ENCODE measurements around the gene ABCA3. TPM values are rescaled to one million over a fixed set of nuclear protein-coding genes. Genes with fewer than 3 reads are reported as not detected.

ABCA3 gene
- total RNA-seq, 1 donor from 2014 or later = 16.5 TPM

DNA sequence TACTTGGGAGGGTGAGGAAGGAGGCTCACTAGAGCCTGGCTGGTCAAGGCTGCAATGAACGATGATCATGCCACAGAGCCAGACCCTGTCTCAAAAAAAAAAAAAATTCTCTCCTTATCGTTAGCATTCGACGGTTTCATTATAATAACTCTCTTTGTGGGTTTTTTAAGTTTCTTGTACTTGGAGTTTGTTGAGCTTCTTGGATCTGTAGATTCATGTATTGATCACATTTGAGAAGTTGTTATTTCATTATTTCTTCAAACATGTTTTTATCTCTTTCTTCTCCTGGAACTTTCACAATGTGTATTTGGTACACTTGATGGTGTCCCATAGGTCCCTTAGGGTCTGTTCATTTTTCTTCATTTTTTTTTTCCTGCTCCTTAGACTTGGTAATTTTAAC, 16.8 kb upstream of the ABCA3 start:
- DNase-seq (ENCODE audit: low read depth) = no peak

DNA sequence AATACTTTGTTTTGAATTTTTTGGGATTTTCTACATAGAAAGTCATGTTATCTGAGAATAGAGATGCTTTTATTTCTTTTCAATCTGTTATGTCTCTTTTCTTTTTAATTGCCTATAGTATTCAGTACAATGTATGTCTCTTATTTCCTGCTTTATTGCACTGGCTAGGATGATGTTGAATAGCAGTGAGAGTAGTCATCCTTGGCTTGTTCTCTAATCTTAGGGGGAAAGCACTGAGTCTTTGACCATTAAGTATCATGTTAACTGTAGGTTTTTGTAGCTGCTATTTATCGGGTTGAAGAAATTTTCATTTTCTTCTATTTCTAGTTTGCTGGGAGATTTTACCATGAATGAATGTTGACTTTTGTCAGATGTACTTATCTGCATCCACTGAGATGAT, 10.0 kb upstream of the ABCA3 start:
- no peak for DNase-seq (ENCODE audit: low read depth)

- DNase-seq (ENCODE audit: low read depth) = no peak
Observed at GRCh38 chr16:2343211-2343610, 2.7 kb upstream of the ABCA3 start.

- DNase-seq (ENCODE audit: low read depth) = no peak
Observed at GRCh38 chr16:2341456-2342447, 1.2 kb upstream of the ABCA3 start.

DNA sequence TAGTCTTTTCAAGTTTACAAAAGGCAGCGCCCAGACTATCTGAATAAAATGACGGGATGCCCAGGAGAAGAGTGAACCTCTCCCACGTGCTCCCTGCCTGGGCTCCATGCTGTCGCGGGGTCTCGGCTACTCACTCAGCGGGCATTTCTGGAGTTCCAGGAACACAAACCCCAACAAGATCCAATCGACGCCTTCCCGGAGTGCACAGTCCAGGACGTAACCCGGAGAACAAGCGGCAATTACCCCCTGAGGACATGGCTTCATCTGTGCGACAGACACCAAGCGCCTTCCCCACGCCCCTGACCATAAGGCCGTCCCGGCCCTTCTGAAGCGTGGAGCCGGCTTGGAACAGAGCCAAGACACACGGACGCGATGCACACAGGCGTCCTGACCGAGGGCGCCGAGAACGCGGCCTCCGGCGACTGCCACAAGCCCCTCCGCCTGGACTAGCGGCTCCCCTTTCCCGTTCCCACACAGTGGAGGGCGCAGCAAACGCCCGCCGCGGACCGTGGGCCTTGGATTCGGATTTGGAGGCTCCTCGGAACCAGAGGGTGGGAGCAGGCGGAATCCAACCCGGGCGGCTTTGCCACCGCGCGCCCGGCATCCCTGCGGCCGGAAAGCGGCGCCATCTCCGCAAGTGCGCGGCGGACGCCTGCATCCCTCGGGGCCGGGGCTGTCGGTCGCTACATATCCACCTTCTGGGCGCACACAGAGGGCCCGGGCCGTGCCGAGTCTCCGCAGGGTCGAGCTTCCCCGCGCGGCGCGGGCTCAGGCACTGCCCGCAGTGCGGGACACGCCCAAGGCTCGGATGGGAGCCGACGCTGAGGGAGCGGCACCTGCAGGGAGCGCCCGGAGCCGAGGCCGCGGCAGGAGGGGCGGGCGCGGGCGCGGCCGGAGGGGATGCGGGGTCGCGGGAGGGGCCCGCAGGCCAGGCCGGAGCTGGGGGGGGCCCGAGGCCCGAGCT, 725 bp downstream of the ABCA3 start:
- no peak for DNase-seq (ENCODE audit: low read depth)

- no peak for DNase-seq (ENCODE audit: low read depth)
Observed at GRCh38 chr16:2337431-2338296, 2.9 kb downstream of the ABCA3 start.

DNA sequence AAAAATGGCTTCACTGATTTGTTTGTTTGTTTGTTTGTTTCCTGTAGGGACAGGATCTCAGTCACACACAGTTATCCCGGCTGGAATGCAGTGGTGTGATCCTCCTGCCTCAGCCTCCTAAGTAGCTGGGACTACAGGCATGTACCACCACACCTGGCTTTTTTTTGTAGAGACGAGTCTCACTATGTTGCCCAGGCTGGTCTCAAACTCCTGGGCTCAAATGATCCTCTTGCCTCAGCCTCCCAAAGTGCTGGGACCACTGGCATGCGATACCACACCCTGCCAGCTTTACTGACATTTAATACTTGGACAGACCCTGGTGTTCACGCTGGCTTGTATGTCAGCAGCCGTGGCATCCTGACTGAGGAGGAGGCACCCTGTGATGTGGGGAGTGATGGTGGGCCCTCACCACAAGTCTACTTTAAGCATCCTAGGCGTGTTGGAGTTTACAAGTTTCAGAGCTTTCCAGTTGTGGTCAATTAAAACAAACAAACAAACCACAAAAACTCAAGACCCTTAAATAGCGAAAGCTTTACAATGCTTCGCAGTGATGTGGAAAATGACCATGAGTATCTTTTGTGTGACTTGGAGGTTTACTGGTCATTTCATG, 5.1 kb downstream of the ABCA3 start:
- no peak for DNase-seq (ENCODE audit: low read depth)

DNA sequence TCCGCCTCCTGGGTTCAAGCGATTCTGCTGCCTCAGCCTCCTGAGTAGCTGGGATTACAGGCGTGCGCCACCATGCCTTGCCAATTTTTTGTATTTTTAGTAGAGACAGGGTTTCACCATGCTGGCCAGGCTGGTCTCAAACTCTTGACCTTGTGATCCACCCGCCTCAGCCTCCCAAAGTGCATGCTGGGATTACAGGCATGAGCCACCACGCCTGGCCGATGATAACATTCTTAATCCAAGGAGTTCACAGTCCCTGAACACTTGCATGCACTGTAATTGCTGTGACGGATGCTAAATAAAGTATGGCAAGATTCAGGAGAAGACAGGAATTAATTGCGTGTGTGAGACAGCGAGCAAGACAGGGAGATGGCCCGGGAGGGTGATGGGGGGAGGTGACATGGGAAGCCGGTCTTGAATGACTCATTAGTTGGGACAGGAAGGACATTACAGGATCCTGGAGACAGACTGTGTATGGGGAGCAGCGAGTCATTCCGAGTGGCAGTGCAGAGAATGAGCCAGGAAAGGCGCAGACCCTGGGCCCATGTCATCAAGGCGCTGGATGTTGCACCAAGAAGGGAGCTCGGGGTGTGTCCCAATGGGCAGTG, 6.7 kb downstream of the ABCA3 start:
- no peak for DNase-seq (ENCODE audit: low read depth)

DNA sequence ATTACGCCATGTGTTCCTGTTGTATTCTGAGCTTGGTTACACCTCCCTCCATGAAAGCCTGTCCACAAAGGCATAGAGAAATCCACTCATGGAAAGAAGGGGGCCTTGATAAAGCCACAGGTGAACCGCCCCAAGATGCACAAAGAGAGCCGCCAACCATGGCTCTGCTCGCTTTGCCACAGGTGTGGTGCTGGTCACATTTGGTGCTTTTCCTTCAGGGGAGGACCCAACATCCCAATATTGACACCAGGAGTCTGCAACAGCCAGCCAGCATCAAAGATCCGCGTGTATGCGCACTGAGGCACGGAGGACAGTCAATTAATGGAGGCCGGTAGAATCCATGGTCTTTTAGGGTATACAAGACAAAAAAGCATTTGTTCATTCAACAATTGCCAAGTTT, 7.3 kb downstream of the ABCA3 start:
- no peak for DNase-seq (ENCODE audit: low read depth)

- DNase-seq (ENCODE audit: low read depth) = no peak
Observed at GRCh38 chr16:2331931-2332267, 8.6 kb downstream of the ABCA3 start.

DNA sequence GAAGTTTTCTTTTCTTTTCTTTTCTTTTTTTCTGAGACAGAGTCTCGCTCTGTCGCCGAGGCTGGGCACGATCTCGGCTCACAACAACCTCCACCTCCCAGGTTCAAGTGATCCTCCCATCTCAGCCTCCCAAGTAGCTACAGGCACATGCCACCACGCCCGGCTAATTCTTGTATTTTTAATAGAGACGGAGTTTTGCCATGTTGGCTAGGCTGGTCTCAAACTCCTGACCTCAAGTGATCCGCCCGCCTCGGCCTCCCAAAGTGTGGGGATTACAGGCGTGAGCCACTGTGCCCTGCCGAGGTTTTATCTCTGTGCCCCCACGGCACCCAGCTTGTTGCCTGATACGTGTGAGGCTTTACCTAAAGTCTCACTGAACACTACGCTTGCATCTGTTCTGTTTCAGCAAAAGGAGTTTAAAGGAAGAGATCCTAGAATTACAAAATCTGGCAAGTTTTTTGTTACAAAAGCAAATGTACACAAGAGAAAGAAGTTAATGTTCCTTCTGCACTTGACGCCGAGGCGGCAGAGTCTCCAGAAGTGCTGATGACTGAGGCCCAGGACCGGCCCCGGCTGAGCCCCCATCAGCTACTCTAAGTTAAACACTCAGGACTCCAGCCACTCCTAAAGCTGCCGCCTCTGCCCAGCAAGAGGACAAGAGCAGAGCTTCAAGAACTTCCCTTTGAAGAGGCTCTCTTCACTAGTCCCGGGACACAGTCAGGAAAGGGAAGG, 9.2 kb downstream of the ABCA3 start:
- DNase-seq (ENCODE audit: low read depth) = no peak

- DNase-seq (ENCODE audit: low read depth) = no peak
Observed at GRCh38 chr16:2329532-2329931, 11.0 kb downstream of the ABCA3 start.

GRCh38 chr16:2328428-2328827, 12.1 kb downstream of the ABCA3 start:
- no peak for DNase-seq (ENCODE audit: low read depth)

DNA sequence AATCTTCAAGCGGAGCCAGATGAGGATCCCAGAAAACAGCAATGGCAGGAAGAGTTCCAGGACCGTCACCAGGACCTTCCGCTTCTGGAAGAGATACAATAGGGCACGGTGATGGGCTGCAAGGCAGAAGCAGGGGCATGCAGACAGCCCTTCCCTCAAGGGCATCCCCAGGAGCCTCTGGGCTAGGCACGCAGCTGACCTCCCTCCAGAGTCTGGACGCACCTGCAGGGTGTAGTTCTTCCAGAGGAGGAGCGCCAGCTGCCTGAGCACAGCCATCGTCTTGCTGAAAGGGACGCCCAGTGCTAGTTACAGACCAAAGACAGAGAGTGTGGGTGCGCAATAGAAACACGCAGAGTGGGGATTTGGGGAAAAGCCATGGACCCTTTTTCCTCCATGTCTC, 14.3 kb downstream of the ABCA3 start:
- no peak for DNase-seq (ENCODE audit: low read depth)

- no peak for DNase-seq (ENCODE audit: low read depth)
Observed at GRCh38 chr16:2325791-2326190, 14.7 kb downstream of the ABCA3 start.

DNA sequence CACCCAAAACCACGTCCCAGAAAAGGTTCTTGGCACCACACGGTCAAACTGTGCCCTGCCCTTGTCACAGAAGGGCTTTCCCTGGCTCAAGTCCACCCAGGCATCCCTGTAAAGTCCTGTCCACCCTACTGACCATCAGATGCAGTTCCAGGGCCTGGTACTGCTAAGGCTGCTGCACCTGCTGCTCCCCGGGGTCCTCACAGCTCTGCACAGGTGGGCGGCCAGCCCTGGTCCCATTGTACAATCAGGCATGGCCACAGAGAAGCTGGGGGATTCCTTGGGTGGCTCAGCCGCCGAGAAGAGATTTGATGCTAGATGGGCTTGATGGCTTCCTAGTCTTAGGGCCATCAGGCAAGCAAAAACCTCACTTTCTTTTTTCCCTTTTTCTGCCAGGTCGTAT, 15.3 kb downstream of the ABCA3 start:
- no peak for DNase-seq (ENCODE audit: low read depth)

DNA sequence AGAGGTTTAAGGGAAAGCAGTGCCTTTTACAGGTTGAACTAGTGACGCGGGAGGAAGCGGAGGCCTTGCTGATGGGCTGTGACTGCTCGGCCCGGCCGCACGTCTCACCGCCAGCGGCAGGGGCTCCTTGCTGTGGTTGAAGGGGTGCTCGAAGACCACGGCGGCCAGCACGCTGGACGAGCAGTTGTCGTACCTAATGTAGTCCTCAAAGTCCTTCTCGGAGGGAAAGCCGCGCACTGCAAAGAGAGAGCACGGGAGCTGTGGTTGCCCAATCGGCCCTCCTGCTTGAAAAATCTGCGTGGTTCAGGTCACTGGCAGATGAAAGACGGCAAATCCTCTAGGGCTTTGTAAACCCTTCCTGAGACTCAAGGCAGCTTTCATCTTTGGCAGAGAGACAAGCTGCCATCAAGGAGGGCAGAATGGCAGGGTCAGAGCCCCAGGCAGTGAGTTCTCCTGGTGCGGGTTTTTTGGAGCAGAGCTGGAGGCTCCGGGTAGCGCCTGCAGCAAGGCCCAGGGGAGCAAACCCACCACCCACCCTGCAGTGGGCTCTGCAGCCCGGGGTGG, 16.1 kb downstream of the ABCA3 start:
- no peak for DNase-seq (ENCODE audit: low read depth)

GRCh38 chr16:2323701-2324100, 16.8 kb downstream of the ABCA3 start:
- no peak for DNase-seq (ENCODE audit: low read depth)

- no peak for DNase-seq (ENCODE audit: low read depth)
Observed at GRCh38 chr16:2319606-2320005, 20.9 kb downstream of the ABCA3 start.

Measured in renal cortical epithelial cell (primary cell).